Measurements from ENCODE around the gene CLEC9A. TPM values are rescaled to one million over a fixed set of nuclear protein-coding genes. Genes with fewer than 3 reads are reported as not detected.
A peak's percentile ranks its signal among the peaks of the same experiment; 100 is the strongest.

CLEC9A gene
- polyA plus RNA-seq, 2 of the 4 experiments (the other 2 are of a cell fraction), result not detected

- FAIRE-seq (no peak), DNase-seq (ENCODE audit: low read depth in 1 of 2, low spot score in 1 of 2) (no peak), ATAC-seq (no peak)
- TF ChIP-seq POLR2AphosphoS2 (conservative IDR thresholded peaks at IDR 0.05; ENCODE audit: low read length), result no peak
- TF ChIP-seq POLR2A (IDR thresholded peaks at IDR 0.05; ENCODE audit: low read length), result no peak
- TF ChIP-seq RCOR1 (IDR thresholded peaks at IDR 0.05; ENCODE audit: low read depth, low read length), result no peak
- no peak for TF ChIP-seq CBX2 (IDR thresholded peaks at IDR 0.05; ENCODE audit: borderline replicate concordance, low read depth)
- TF ChIP-seq EHF (CRISPR knock-in tag; IDR thresholded peaks at IDR 0.05), result no peak
- TF ChIP-seq FOXS1 (CRISPR knock-in tag; IDR thresholded peaks at IDR 0.05), result no peak
- no peak for TF ChIP-seq RNF2 (IDR thresholded peaks at IDR 0.05; ENCODE audit: borderline replicate concordance, low read depth)
- no peak for TF ChIP-seq ZC3H11A (IDR thresholded peaks at IDR 0.05)
- no peak for TF ChIP-seq ZNF302 (CRISPR knock-in tag; IDR thresholded peaks at IDR 0.05)
- TF ChIP-seq NFE2L2 (conservative IDR thresholded peaks at IDR 0.05; ENCODE audit: low read length), result no peak
- no peak for TF ChIP-seq HOXB13 (CRISPR knock-in tag; IDR thresholded peaks at IDR 0.05; ENCODE audit: low read depth)
- TF ChIP-seq MAZ (IDR thresholded peaks at IDR 0.05; ENCODE audit: borderline replicate concordance, low read depth, low read length), result no peak
- no peak for TF ChIP-seq EHMT2 (IDR thresholded peaks at IDR 0.05; ENCODE audit: low read depth)
- no peak for TF ChIP-seq FOSL2 (IDR thresholded peaks at IDR 0.05)
- no peak for TF ChIP-seq FOSL2 (CRISPR knock-in tag; IDR thresholded peaks at IDR 0.05)
- Histone ChIP-seq H3K9me3 (no peaks in the 10 kb centered on the region), H3K4me1 (peaks cover 13% of the 10 kb centered on the region; the same call in 2 of the 3 replicates), H3K4me2 (peak overlapping the region; percentile 19; the same call in 2 of the 3 replicates), H3K4me3 (no peak overlapping the region), H3K27ac (no peak overlapping the region)
- ChIA-PET CTCF (interaction anchor here (0.5 kb wide), 1 partner anchor 402 kb away, joined by 3 read pairs; no protein-coding TSS in a partner anchor), POLR2A (no interaction called here)
- WGBS (ENCODE audit: missing lambda C conversion rate), result 66% methylated on average over 3 of the region's 3 CpGs
Observed at GRCh38 chr12:10027311-10027710, 3.2 kb upstream of the CLEC9A start.

- peak in 1 of 2 experiments; percentile 38 for DNase-seq (ENCODE audit: low read depth in 1 of 2, low spot score in 1 of 2)
- Histone ChIP-seq H3K4me1 (peaks cover 13% of the 10 kb centered on the region; the same call in 2 of the 3 replicates), H3K9me3 (no peaks in the 10 kb centered on the region), H3K4me3 (no peak overlapping the region), H3K4me2 (peak overlapping the region; percentile 19), H3K27ac (no peak overlapping the region)
- CTCF ChIA-PET, result interaction anchor here (0.5 kb wide), 1 partner anchor 402 kb away, joined by 3 read pairs; no protein-coding TSS in a partner anchor
- TF ChIP-seq MAFK (IDR thresholded peaks at IDR 0.05; ENCODE audit: partially characterized antibody), result no peak
- TF ChIP-seq MYC (IDR thresholded peaks at IDR 0.05; ENCODE audit: borderline replicate concordance, low read length), result no peak
- no peak for TF ChIP-seq USF2 (IDR thresholded peaks at IDR 0.05)
- TF ChIP-seq KDM1A (IDR thresholded peaks at IDR 0.05; ENCODE audit: low read depth), result no peak
- no peak for TF ChIP-seq RARB (CRISPR knock-in tag; IDR thresholded peaks at IDR 0.05)
- no peak for TF ChIP-seq TP53 (CRISPR knock-in tag; IDR thresholded peaks at IDR 0.05)
- TF ChIP-seq JUN (IDR thresholded peaks at IDR 0.05), result no peak
- TF ChIP-seq HES2 (IDR thresholded peaks at IDR 0.05), result no peak
- TF ChIP-seq ATOH8 (CRISPR knock-in tag; IDR thresholded peaks at IDR 0.05; ENCODE audit: low read depth), result no peak
- 41% methylated on average over 4 of the region's 4 CpGs for WGBS (ENCODE audit: missing lambda C conversion rate)
- no peak for FAIRE-seq
- peak; percentile 47 to 79; a peak in 4 of 6 replicates for ATAC-seq
- POLR2A ChIA-PET, result no interaction called here
Observed at GRCh38 chr12:10027721-10028120, 2.8 kb upstream of the CLEC9A start.

- Histone ChIP-seq H3K27ac (peak overlapping the region; percentile 1 to 42; a peak in 4 of 6 replicates), H3K4me1 (peaks cover 13% of the 10 kb centered on the region; the same call in 2 of the 3 replicates), H3K4me2 (peak overlapping the region; percentile 36), H3K4me3 (no peak overlapping the region), H3K9me3 (no peaks in the 10 kb centered on the region)
- ChIA-PET POLR2A (no interaction called here), CTCF (interaction anchor here (0.8 to 1.4 kb wide), 2 partner anchors 21 to 109 kb away, joined by 3 read pairs; no protein-coding TSS in a partner anchor)
- no peak for FAIRE-seq
- DNase-seq (ENCODE audit: low read depth in 1 of 2, low spot score in 1 of 2), result peak in 1 of 2 experiments; percentile 33
- 32% methylated on average over 4 of the region's 4 CpGs for WGBS (ENCODE audit: missing lambda C conversion rate)
- TF ChIP-seq NPAS2 (CRISPR knock-in tag; IDR thresholded peaks at IDR 0.05; ENCODE audit: borderline replicate concordance), result no peak
- no peak for TF ChIP-seq HDAC2 (IDR thresholded peaks at IDR 0.05)
- TF ChIP-seq ESRRA (IDR thresholded peaks at IDR 0.05; ENCODE audit: borderline replicate concordance, low read length), result no peak
- TF ChIP-seq HOXB13 (CRISPR knock-in tag; IDR thresholded peaks at IDR 0.05; ENCODE audit: low read depth), result no peak
- TF ChIP-seq MAX (IDR thresholded peaks at IDR 0.05), result no peak
- TF ChIP-seq CHD2 (IDR thresholded peaks at IDR 0.05; ENCODE audit: low read length, partially characterized antibody), result no peak
- TF ChIP-seq EHMT2 (IDR thresholded peaks at IDR 0.05; ENCODE audit: low read depth), result no peak
- no peak for TF ChIP-seq ATOH8 (CRISPR knock-in tag; IDR thresholded peaks at IDR 0.05; ENCODE audit: low read depth)
- peak in 1 of 2 experiments; percentile 42; a peak in 2 of 6 replicates for ATAC-seq
Observed at GRCh38 chr12:10031321-10031720, 839 bp downstream of the CLEC9A start.

Data from A549 (cell line).